Activated T-cell treated with anti-CD3 and anti-CD28 coated beads for 1 hour (primary cell): ENCODE data around the gene OTC.

Source experiments
- DNase-seq: peaks from one replicate; pipeline ENCODE4 v3.0.0-alpha.2; 2020; ENCODE audit warnings: low read depth

The OTC gene

DNA sequence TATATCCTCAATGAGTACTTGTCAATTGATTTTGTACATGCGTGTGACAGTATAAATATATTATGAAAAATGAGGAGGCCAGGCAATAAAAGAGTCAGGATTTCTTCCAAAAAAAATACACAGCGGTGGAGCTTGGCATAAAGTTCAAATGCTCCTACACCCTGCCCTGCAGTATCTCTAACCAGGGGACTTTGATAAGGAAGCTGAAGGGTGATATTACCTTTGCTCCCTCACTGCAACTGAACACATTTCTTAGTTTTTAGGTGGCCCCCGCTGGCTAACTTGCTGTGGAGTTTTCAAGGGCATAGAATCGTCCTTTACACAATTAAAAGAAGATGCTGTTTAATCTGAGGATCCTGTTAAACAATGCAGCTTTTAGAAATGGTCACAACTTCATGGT, at the start of gene OTC:
Gene OTC, plus strand, starts transcription at position 243 of the 400 bp plus-strand sequence. Its CDS starts 93 bp downstream, at position 336.
- DNase-seq, result no peak

- no peak for DNase-seq
These were observed 48.4 kb upstream of the OTC start for GRCh38 chrX:38304010-38304409.

DNA sequence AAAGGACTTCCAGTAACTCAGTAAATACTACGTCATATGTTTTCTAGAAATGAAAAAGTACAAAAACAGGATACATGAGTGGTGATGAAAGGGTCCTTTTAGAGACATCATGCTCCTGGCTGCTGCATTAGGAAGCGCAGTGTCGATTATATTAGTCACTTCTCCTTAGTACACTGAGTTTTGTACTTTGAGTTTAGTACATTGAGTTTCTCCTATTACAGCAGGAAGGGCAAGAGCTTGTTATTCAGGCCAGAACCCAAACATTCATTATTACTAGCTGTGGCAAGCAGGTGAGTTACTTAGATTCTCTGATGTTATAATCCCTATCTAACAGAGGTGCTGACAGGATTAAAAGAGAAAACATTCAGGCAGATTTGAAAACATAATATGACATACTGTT, 46.4 kb upstream of the OTC start:
- no peak for DNase-seq

DNA sequence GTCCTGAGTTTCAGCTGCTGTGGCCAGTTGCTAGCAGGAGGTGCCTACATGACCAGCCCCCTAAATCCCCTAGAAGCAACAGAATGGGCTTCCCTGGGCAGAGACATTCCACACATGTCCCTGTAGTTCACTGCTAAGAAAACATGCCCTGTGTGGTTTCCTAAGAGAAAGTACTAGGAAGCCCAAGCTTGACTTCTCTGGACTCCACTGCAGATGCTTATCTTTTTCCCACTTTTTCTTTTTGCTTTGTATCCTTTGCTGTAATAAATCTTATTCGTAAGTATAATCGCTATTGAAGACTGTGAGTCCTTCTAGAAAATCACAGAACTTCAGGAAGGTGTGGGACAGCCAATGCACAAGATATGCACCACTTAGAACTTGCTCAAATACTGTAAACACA, 40.7 kb upstream of the OTC start:
- no peak for DNase-seq

DNA sequence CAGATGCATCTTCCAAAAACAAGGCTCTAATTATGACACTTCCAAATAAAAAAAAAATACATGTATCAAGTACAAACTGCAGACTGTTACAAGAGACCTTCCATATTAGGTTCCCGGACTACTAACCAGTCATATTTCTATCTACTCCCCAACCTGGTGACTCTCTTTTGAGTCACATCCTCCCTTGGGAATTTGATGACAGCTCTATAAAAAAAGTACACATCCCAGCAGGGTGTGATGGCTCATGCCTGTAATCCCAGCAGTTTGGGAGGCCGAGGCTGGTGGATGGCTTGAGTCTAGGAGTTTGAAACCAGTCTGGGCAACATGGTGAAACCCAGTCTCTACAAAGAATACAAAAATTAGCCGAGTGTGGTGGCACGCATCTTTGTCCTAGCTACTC, 40.0 kb upstream of the OTC start:
- no peak for DNase-seq

DNA sequence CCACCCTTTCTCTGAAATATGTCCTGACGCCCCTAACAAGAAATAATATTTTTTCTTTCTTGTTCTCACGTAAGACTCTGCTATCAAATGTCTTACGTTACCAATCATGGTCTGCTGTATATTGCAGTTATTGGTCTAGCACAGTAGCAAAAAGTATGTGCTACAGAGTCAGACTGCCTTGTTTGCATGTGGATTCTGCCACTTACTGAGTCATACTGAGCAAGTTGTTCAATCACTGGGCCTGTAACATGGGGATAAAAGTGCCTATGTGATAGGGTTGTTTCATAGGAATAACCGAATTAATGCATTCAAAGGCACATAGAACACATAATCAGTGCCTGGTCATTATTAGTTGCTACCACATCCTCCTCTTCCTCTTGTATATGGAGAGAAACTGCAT, 39.2 kb upstream of the OTC start:
- no peak for DNase-seq

GRCh38 chrX:38315186-38315585, 37.2 kb upstream of the OTC start:
- no peak for DNase-seq

DNA sequence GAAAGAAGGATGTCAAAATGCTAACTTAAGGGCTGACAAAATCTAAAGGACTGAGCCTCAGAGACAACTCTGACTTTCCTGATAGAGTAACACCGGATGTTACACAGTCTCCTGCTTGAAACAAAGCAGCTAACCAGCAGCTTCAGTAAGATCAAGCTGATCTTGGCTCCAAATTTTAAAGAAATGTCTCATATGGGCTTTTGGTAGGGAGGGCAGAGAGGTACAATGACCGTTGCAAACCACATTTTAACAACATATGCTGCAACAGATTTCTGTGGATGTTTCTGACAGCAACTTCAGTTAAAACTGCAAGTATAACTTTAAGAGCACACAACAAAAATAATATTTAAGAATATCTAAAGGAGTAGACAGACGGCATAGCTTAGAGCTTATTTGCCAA, 34.2 kb upstream of the OTC start:
- DNase-seq, result no peak

GRCh38 chrX:38318606-38319005, 33.8 kb upstream of the OTC start:
- DNase-seq, result no peak

DNA sequence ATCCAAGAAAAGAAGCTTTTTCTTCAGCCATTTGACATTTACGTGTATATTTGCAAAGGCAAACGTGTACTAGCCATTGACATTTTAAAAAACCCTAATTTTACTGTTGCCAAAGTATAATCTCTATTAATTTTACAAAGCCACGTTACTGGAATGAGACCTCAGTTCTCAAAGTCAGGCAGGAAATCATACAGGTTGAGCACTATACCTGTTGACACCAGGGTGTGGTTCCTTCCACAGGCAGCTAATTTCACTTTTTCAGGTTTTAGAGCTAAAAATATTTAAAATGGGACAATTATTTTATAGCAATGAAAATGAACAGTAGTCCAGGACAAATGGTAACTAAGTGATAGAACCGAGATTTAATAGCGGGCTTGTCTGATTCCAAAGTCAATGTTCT, 31.6 kb upstream of the OTC start:
- no peak for DNase-seq

- DNase-seq, result no peak
These were observed 26.3 kb upstream of the OTC start for GRCh38 chrX:38326086-38326485.

DNA sequence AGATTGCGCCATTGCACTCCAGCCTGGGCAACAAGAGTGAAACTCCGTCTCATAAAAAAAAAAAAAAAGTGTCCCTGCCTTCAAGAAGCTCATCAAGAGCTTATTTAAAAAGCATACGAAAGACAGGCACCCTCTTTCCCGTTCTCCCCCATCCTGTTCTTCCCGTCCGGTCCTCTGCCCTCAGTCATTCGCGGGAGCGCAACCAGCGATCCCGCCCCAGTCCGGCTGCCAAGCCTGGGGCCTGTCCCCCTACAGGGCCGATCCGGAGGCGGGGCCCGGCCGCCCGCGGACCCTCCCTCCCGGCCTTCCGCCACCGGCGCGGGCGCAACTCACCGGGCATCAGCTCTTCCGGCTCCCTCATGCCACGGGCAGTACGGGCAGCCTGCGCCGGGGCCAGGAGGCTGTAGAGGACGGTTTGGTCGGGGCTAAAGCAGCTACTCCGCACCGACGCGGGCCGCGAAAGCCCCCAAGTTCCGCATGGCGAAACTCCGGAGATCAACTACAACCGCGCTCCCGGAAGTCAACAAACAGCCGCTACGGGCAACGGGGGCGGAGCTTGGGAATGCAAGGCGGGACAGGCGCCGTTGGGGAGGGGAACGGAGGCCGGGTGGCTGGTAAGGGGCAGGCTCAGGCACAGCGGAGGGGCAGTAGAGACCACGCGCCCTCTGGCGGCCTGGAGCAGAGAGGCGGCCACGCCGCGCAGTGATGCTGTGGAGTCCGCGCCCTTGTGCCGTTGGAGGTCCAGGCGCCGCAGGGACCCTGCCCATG, 25.2 kb upstream of the OTC start, which contains the start of gene RPGR:
Gene RPGR, minus strand, starts transcription at position 503 of the 768 bp plus-strand sequence. Its CDS starts 142 bp downstream, at position 361.
- DNase-seq, result peak; percentile 81

DNA sequence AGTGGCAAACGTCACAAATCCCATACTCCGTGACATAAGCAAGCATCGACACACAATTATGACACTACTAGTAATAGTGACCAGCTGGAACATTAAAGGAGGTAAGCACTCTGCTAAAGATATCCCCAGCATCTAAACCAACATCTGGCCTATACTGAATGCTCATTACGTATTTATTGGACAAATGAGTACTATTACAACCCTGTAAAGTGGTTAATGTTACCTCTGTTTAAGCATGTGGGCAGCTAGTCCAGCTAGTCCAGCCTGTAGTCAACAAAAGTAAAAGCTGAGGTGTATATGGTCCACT, 24.7 kb upstream of the OTC start:
- DNase-seq, result no peak

GRCh38 chrX:38332505-38332904, 19.9 kb upstream of the OTC start:
- no peak for DNase-seq

DNA sequence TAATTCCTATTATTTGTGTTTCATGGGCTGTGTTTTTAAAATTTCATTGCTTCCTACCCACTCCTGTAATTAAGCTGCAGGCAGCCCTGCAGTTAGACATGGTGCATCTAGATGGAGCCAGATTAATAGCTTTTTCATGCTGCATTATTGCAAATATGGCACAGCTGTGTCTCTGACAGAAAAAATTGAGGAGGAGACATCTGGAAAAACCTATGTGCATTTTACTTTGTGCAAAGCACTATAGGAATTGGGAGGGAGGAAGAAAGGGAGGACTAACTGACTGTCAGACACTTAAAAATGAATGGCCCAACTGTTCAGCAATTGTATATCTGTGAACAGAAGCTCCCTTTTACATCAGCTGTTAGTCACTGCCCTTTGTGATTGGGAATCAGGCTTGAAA, 17.0 kb upstream of the OTC start:
- DNase-seq, result no peak

DNA sequence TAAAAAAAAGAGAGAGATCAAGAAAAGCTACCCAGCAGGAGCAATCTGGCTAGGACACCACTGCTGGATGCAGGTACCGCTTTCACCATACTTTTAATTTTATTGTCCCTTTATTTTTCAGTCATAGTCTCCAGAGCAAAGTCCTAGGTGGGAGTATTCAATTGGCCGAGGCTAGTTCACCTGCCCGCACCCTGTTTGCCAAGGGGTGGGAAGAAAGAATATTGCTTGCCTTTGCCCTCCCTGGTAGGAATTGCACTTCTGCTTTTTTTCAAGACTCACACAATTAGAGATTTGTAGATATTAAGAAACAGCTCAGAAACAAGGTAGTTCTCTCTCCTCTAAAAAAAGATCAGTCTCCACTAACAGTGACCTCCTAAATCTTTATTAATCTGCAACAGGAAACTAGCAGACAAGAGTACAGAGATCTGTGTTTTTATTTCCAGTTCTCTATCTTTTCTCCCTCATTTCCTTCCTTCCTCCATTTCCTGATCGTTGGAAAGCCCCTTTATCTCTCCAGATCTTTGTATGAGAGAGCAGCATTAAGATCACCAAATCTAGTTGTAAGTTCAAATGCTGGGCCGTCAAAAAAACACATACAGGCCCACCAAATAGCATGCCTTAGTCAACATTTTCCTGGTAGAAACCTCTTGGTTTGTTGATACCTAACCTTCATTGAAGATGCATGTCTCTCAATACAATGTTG, 15.7 kb upstream of the OTC start:
- DNase-seq, result no peak

GRCh38 chrX:38341442-38341841, 11.0 kb upstream of the OTC start:
- DNase-seq, result no peak

DNA sequence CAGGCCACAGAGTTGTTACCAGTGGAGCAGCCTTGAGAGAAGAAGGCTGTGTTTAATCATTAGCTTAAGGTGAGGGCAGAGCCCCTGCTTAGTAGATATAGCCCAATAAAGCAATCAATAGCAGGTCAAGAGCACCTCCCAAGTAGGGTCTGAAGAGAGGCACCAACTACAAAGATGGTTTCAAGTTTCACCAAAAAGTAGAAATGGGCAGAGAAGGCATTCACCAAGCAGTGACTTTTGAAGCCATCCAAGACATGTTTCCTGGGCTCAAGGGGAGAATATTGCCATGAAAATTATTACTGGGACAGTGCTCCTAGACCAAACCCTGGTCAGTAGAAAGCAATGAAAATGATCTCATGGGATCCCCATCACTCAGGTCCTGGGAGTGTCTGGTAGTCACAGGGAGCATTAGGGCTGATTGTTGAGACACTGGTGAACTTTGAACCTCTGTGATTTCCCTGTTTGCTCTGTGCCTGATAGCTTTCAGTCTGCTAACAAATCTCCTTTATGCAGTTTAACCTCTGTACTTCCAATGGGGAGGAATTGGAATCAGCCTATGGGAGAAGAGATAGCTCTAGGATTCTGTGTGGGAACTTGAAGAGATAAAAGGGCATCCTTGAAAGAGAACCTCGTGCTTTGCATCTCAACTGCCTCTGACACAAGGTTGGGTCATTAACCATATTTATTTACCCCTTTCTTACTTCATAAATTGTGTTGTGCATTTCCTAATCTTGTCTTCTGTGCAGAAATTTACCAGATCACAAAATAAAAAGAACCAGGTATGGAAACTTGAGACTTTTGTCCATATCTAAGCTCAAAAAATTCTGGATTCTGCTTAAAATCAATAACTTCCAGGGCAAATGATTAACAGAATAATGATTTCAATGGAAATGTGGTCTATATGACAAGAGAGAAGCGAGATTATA, 9.3 kb upstream of the OTC start:
- no peak for DNase-seq

GRCh38 chrX:38346150-38346549, 6.3 kb upstream of the OTC start:
- no peak for DNase-seq

DNA sequence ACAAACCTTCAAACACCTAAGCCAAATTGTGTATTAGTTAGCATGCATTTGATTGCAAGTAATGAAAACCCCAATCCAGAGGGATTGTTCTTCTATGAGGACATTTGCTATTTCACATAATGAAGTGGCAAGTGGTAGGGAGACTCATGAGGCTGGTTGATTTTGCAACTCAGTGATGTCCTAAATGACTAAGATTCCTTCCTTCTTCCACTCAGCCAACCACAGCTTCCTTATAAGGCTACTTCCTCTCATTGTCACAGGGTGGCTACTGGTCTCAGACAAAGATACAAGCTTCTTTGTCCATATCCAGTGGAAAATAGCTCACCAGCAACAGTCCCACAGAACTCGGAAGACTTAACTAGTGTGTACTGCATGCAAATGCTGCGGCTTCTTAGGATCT, 5.3 kb upstream of the OTC start:
- DNase-seq, result no peak

- no peak for DNase-seq
These were observed 1.1 kb upstream of the OTC start for GRCh38 chrX:38351346-38351745.

GRCh38 chrX:38356401-38356800, 4.0 kb downstream of the OTC start:
- DNase-seq, result no peak
